GM21529 (cell line): ENCODE results near the gene CAP2.
"Not testable (repeated sequence)": the region's sequence is repeated elsewhere in the genome, so short reads cannot be mapped to it uniquely, and the experiment has no call there.

Source experiments
- ATAC-seq: cut with Tn5 transposase; IDR thresholded peaks from one replicate; pipeline ENCODE4 v1.9.1; 2021; ENCODE audit not compliant: unreplicated experiment

Gene CAP2

GRCh38 chr6:17574866-17575560, 181.6 kb downstream of the CAP2 start:
- ATAC-seq = no peak

GRCh38 chr6:17577059-17577458, 183.7 kb downstream of the CAP2 start:
- no peak for ATAC-seq

GRCh38 chr6:17580518-17581048, 187.2 kb downstream of the CAP2 start:
- no peak for ATAC-seq

DNA sequence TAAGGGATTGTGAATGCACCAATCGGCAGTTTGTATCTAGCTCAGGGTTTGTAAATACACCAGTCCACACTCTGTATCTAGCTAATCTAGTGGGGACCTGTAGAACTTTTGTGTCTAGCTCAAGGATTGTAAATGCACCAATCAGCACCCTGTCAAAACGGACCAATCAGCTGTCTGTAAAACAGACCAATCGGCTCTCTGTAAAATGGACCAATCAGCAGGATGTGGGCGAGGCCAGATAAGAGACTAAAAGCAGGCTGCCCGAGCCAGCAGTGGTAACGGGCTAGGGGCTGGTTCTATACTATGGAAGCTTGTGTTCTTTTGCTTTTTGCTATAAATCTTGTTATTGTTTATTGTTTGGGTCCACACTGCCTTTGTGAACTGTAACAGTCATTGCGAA, 187.9 kb downstream of the CAP2 start:
- ATAC-seq = not testable (repeated sequence)

GRCh38 chr6:17583811-17584210, 190.4 kb downstream of the CAP2 start:
- ATAC-seq = peak; percentile 17

DNA sequence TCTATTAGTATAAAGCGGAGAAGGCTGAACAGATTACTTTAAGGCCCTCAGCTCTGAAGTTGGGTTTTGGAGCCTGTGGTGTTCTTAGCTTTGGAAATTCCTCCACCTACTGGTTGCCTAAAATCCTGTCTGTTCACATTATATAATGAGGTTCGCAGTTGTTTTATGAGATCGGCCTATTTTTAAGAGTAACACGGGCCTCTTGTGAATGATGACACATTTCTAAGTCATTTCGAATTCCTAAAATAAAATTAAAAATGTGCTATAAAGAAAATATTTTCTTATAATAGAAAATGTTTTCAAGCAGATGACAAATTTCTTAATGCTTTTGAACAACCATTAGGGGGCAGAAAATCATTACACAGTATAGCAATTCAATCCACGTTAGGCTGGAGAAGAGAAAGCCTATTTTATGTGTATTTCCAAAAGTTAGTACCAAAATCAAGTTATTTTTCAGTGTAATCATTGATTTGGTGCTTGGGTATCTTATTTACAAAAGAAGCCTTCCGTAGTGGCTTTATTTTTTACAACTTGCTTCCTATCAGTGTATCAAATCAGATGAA, 190.9 kb downstream of the CAP2 start:
- ATAC-seq = peak; percentile 62

DNA sequence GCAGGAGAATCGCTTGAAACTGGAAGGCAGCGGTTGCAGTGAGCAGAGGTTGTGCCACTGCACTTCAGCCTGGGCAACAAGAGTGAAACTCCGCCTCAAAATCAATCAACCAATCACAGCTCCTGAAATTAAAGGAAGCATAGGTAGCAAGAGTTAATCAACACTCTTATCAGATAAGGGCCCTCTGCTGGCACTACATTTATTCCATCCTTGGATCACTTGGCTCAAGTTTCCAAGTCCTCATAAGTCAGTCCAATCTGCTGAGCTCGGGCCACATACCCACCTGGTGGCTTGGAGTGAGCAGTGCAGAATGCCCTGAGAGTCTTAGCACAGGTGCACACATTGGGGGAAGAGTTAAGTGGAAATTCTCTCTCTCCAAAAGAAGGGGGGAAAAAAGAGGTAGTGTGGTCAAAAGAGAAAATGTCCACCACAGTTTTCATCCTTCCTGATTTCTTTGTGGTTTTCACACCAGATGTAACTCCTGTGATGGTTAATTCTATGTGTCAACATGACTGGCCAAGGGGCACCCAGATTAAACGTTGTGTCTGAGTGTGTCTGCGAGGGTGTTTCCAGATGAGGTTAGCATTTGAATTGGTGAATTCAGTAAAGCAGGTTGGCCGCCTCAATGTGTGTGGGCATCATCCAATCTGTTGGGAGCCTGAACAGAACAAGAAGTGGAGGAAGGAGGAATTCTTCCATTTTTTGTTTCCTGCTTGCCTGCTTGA, 192.5 kb downstream of the CAP2 start:
- no peak for ATAC-seq

DNA sequence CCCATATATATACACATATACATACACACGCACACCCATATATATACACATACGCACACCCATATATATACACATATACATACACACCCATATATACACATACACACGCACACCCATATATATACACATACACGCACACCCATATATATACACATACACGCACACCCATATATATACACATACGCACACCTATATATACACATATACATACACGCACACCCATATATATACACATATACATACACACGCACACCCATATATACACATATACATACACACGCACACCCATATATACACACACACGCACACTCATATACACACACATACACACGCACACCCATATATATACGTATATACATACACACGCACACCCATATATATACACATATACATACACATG, 193.2 kb downstream of the CAP2 start:
- not testable (repeated sequence) for ATAC-seq

DNA sequence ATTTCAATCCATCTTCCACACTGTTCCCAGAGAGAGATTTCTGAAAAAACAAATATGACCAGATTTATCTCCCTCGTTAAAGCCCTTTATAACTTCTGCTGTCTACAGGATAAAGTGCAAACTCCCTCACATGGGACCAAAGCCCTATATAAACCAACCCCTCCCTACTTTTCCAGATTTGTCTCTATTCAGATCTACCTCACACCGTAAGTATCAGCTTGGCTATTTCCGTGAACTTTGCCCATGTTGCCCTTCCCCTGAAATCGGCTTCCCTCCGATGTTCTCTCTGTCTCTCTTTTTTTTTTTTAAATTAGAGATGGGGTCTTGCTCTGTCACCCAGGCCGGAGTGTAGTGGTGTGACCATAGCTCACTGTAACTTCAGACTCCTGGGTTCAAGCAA, 194.6 kb downstream of the CAP2 start:
- no peak for ATAC-seq

DNA sequence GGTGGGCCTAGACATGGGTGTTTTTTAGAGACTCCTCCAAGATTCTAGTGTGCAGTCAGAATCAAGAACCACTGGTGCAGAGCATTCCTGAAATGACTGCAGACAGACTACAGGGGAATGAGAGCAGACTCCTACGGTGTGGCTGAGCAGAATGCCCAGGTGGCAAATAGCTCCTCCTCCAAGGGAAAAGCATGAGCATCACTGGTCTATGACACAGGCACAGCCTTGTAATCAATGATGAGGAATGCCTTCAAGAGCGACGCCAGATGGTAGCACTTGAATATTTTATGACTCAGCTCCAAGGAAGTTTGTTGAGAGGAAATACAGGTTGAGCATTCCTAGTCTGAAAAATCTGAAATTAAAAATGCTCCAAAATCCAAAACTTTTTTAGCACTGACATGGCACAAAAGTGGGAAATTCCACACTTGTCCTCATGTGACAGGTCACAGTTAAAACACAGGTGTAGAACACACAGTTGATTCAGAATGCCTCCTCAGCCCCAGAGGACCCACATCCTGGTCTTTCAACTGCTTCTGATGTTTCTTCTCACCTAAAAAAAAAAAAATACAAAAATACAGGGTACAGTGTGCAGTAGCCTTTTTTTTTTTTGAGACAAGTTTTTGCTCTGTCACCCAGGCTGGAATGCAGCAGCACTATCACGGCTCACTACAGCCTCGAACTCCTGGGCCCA, 196.2 kb downstream of the CAP2 start:
- peak; percentile 74 for ATAC-seq

GRCh38 chr6:17591287-17591686, 197.9 kb downstream of the CAP2 start:
- no peak for ATAC-seq

DNA sequence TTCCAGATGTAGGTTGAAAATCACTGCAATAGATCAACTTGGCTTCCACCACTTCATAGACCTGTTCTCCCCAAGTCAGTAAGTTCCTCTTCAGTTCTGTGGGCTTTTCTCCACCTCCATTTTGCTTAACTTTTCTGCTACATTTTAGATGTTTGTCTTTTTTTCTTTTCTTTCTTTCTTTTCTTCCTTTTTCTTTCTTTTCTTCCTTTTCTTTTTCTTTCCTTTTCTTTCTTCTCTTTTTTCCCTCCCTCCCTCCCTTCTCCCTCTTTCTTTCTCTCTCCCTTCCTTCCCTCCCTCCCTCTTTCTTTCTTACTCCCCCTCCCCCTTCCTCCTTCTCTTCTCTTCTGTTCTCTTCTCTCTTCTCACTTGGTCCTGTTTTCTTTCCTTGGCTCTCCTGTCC, 199.9 kb downstream of the CAP2 start:
- no peak for ATAC-seq

GRCh38 chr6:17596085-17596484, 202.7 kb downstream of the CAP2 start:
- ATAC-seq = no peak

GRCh38 chr6:17599877-17600526, 206.6 kb downstream of the CAP2 start, which contains the start of gene FAM8A1:
Gene FAM8A1, plus strand, starts transcription at chr6:17600302. Its CDS starts 108 bp downstream, at chr6:17600410.
- peak; percentile 89 for ATAC-seq

GRCh38 chr6:17600527-17601385, 207.4 kb downstream of the CAP2 start:
- peak; percentile 65 for ATAC-seq

DNA sequence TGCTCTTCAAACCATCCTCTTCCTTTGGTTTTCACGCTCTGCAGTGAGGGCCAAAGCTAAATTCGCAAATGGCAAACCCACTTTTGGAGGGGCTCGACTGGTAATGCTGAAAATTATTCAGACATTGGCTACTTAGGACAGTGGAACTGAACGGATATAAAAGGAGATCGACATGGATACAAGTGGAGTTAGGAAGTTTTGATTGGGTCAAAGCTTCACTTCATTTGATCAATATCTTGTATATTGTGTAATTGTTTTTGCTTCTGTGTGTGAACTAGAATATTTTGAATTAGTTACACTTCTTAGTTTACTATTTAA, 207.9 kb downstream of the CAP2 start:
- no peak for ATAC-seq

DNA sequence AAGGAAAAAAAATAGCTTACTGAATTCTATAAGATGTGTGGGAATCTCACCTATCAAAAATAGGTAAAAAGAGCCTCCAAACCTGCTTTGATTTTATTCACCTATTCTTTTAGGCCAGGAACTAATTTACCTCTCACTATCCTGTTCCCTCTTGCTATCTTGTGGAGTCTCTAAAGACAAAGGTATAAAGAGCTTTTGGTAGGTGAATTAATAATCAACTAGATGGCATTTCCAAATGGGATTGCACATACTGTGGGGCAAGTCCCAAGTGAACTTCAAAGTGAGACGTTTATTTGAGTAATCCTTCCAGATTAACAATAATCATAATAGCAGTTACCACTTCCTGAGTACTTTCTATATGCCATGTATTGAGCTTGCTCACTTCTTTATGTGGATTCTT, 209.5 kb downstream of the CAP2 start:
- no peak for ATAC-seq

- no peak for ATAC-seq
Observed at GRCh38 chr6:17606606-17607005, 213.2 kb downstream of the CAP2 start.
